Vagina (tissue), 2 donors: ENCODE data around the gene PNPLA1. TPM values are rescaled to one million over a fixed set of nuclear protein-coding genes. Genes with fewer than 3 reads are reported as not detected.

ENCODE experiments used
- DNase-seq, 2 donors: peaks; one replicate each; pipeline ENCODE4 v3.0.0-alpha.2; 2017; ENCODE audit errors: extremely low spot score in 2 of 2
- H3K27ac ChIP-seq: fragments of 200-600 bp; sonication (generic); one replicate; pipeline ENCODE4 v1.5.1; 2019
- H3K27me3 ChIP-seq: fragments of 200-600 bp; sonication (generic); one replicate; pipeline ENCODE4 v1.5.1; 2019
- H3K36me3 ChIP-seq, 2 donors: fragments of 200-600 bp; sonication (generic); one replicate each; pipeline ENCODE4 v1.5.1; 2017 to 2019
- H3K4me1 ChIP-seq: fragments of 200-600 bp; sonication (generic); one replicate; pipeline ENCODE4 v1.5.1; 2019
- H3K4me3 ChIP-seq, 2 donors: fragments of 200-600 bp; sonication (generic); 1 replicate in 1 of 2; 2 replicates in 1 of 2; pipeline ENCODE4 v1.5.1; 2016 to 2019
- H3K9me3 ChIP-seq: fragments of 200-600 bp; sonication (generic); one replicate; pipeline ENCODE4 v1.5.1; 2019
- POLR2A ChIP-seq, 2 donors: fragments of 450-650 bp; IDR thresholded peaks; one replicate each; pipeline ENCODE4 v1.6.1; 2017; ENCODE audit warnings: antibody characterized with exemption in 2 of 2, mild to moderate bottlenecking in 2 of 2, moderate library complexity in 2 of 2
- POLR2AphosphoS5 ChIP-seq, 2 donors: sonication (generic); formaldehyde crosslinking; IDR thresholded peaks; one replicate each; pipeline ENCODE4 v1.9.0; 2017; ENCODE audit warnings: antibody characterized with exemption in 2 of 2, mild to moderate bottlenecking in 2 of 2, low read depth in 1 of 2; ENCODE audit not compliant: insufficient read depth in 1 of 2
- intact Hi-C: fragments of 100-400 bp; cut with DNase I; formaldehyde crosslinking; loops from one replicate; pipeline ENCODE4 v1.15.1; 2023
- total RNA-seq: library from RNA; depleted of rRNA; stranded (reverse); fragments of >200 nt; gene quantifications from one replicate; pipeline ENCODE4 v1.2.3, GENCODE V29; 2016
- TF ChIP-seq, protein P1 (sequence below), 3 experiments: fragments of 450-650 bp in 2 of 3; fragments of 200-600 bp in 1 of 3; sonication (generic) in 1 of 3; IDR thresholded peaks; one replicate each; pipeline ENCODE4 v1.5.1; 2017 to 2019; ENCODE audit warnings: antibody characterized with exemption in 3 of 3, mild to moderate bottlenecking in 2 of 3, moderate library complexity in 2 of 3

Gene PNPLA1
- total RNA-seq, 1 donor from 2014 or later: not detected

- H3K27me3 ChIP-seq: no peaks in the 10 kb centered on the region
- H3K4me1 ChIP-seq: peaks cover 19% of the 10 kb centered on the region
- TF ChIP-seq POLR2AphosphoS5 (IDR thresholded peaks at IDR 0.05; ENCODE audit: insufficient read depth in 1 of 2, low read depth in 1 of 2): no peak
- no peak for TF ChIP-seq POLR2A (IDR thresholded peaks at IDR 0.05)
- TF ChIP-seq, protein P1, sequence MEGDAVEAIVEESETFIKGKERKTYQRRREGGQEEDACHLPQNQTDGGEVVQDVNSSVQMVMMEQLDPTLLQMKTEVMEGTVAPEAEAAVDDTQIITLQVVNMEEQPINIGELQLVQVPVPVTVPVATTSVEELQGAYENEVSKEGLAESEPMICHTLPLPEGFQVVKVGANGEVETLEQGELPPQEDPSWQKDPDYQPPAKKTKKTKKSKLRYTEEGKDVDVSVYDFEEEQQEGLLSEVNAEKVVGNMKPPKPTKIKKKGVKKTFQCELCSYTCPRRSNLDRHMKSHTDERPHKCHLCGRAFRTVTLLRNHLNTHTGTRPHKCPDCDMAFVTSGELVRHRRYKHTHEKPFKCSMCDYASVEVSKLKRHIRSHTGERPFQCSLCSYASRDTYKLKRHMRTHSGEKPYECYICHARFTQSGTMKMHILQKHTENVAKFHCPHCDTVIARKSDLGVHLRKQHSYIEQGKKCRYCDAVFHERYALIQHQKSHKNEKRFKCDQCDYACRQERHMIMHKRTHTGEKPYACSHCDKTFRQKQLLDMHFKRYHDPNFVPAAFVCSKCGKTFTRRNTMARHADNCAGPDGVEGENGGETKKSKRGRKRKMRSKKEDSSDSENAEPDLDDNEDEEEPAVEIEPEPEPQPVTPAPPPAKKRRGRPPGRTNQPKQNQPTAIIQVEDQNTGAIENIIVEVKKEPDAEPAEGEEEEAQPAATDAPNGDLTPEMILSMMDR (IDR thresholded peaks at IDR 0.05): no peak
- no peaks in the 10 kb centered on the region for H3K36me3 ChIP-seq
- no peak overlapping the region for H3K27ac ChIP-seq
- no peak overlapping the region for H3K4me3 ChIP-seq
- intact Hi-C loops: no loop called here
- DNase-seq: no peak
- H3K9me3 ChIP-seq: no peaks in the 10 kb centered on the region
These were observed 69.3 kb downstream of the PNPLA1 start for GRCh38 chr6:36339146-36339545.

GRCh38 chr6:36340306-36340617 is 70.4 kb downstream of the PNPLA1 start:
- H3K36me3 ChIP-seq: no peaks in the 10 kb centered on the region
- DNase-seq: no peak
- H3K9me3 ChIP-seq: no peaks in the 10 kb centered on the region
- H3K27me3 ChIP-seq: no peaks in the 10 kb centered on the region
- TF ChIP-seq, protein P1 (IDR thresholded peaks at IDR 0.05): no peak
- TF ChIP-seq POLR2AphosphoS5 (IDR thresholded peaks at IDR 0.05; ENCODE audit: insufficient read depth in 1 of 2, low read depth in 1 of 2): no peak
- TF ChIP-seq POLR2A (IDR thresholded peaks at IDR 0.05): no peak
- peaks cover 8% of the 10 kb centered on the region for H3K4me1 ChIP-seq
- intact Hi-C loops: no loop called here
- H3K27ac ChIP-seq: no peak overlapping the region
- H3K4me3 ChIP-seq: no peak overlapping the region

DNA sequence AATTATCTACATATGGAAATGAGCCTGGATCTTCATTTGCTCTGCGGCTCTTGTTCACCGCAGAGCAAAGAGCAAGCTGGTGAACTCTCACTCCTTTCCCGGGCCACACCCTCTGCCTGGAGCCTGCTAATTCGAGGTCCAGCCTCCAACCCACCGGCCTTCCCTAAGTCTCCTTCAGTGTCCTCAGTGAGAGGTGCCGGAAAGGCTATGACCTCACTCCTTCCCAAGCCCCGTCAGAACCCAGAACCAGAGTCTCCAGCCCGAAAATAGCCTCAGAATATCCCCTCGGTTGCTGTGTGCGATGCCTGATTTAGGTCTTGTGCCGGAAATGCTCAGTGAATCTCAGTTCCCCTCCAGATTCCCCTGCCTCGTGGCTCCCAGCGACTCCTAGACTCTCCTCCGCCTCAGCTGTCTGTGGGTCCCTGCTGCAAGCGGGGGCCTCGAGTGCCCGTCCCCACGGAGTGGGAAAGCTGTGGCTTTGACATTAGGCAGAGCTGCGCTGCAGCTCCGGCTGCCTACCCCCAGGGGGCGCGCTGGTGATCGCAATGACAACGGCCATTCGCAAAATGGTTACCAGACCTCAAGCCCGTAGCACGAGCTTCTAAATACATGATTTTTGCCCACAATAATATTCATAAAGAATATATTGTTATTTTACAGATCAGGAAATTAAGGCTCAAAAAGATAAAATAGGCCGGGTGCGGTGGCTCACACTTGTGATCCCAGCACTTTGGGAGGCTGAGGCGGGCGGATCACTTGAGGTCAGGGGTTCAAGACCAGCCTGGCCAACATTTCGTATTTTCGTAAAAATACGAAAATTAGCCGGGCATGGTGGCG is 71.0 kb downstream of the PNPLA1 start:
- TF ChIP-seq POLR2AphosphoS5 (IDR thresholded peaks at IDR 0.05; ENCODE audit: insufficient read depth in 1 of 2, low read depth in 1 of 2): peak; percentile 26 to 33
- TF ChIP-seq POLR2A (IDR thresholded peaks at IDR 0.05): no peak
- TF ChIP-seq, protein P1 (IDR thresholded peaks at IDR 0.05): peak; percentile 76 to 81 (median 79)
- Histone ChIP-seq H3K27ac (no peak overlapping the region), H3K4me1 (peaks cover 10% of the 10 kb centered on the region), H3K36me3 (no peaks in the 10 kb centered on the region), H3K27me3 (no peaks in the 10 kb centered on the region), H3K9me3 (no peaks in the 10 kb centered on the region), H3K4me3 (peak overlapping the region; percentile 12 to 26)
- no peak for DNase-seq
- intact Hi-C loops: no loop called here

GRCh38 chr6:36343109-36343680 is 73.3 kb downstream of the PNPLA1 start:
- Histone ChIP-seq H3K4me1 (peaks cover 14% of the 10 kb centered on the region), H3K27me3 (no peaks in the 10 kb centered on the region), H3K27ac (no peak overlapping the region), H3K36me3 (no peaks in the 10 kb centered on the region), H3K9me3 (no peaks in the 10 kb centered on the region), H3K4me3 (no peak overlapping the region)
- no peak for DNase-seq
- intact Hi-C loops: no loop called here
- no peak for TF ChIP-seq POLR2AphosphoS5 (IDR thresholded peaks at IDR 0.05; ENCODE audit: insufficient read depth in 1 of 2, low read depth in 1 of 2)
- TF ChIP-seq POLR2A (IDR thresholded peaks at IDR 0.05): no peak
- TF ChIP-seq, protein P1 (IDR thresholded peaks at IDR 0.05): no peak
